PC-9 (cell line): ENCODE measurements around the gene C1orf105.

Source experiments
- CTCF ChIP-seq: fragments of 200-600 bp; sonication (generic); conservative IDR thresholded peaks from 2 replicates; pipeline ENCODE4 v1.6.1; 2017; ENCODE audit warnings: mixed run types, antibody characterized with exemption, mild to moderate bottlenecking, moderate library complexity
- EZH2 ChIP-seq: fragments of 200-600 bp; sonication (generic); IDR thresholded peaks from 2 replicates; pipeline ENCODE4 v1.8.0; 2017; ENCODE audit warnings: antibody characterized with exemption, low read depth

GRCh38 chr1:172405912-172406311 is 14.6 kb upstream of the C1orf105 start:
- TF ChIP-seq CTCF = no peak
- no peak for TF ChIP-seq EZH2
